ENCODE results near the gene BSN.

The BSN gene

GRCh38 chr3:49701388-49702077 lies 147.3 kb downstream of the BSN start:
- DNase-seq = no peak

GRCh38 chr3:49702672-49703071 lies 148.4 kb downstream of the BSN start:
- no peak for DNase-seq

GRCh38 chr3:49703443-49703927 lies 149.2 kb downstream of the BSN start:
- no peak for DNase-seq

GRCh38 chr3:49703956-49704355 lies 149.7 kb downstream of the BSN start:
- no peak for DNase-seq

GRCh38 chr3:49704629-49705028 lies 150.4 kb downstream of the BSN start:
- no peak for DNase-seq

- no peak for DNase-seq
These were observed 151.2 kb downstream of the BSN start for GRCh38 chr3:49705390-49705960.

- no peak for DNase-seq
These were observed 152.3 kb downstream of the BSN start for GRCh38 chr3:49706456-49707112.

- DNase-seq = no peak
These were observed 152.8 kb downstream of the BSN start for GRCh38 chr3:49707113-49707480.

GRCh38 chr3:49709852-49710251 lies 155.6 kb downstream of the BSN start:
- no peak for DNase-seq

GRCh38 chr3:49711489-49711888 lies 157.2 kb downstream of the BSN start:
- no peak for DNase-seq

- DNase-seq = no peak
These were observed 157.9 kb downstream of the BSN start for GRCh38 chr3:49712166-49712565.

- no peak for DNase-seq
These were observed 158.5 kb downstream of the BSN start for GRCh38 chr3:49712631-49713317.

GRCh38 chr3:49713336-49714105 lies 159.2 kb downstream of the BSN start:
- DNase-seq = no peak

- DNase-seq = no peak
These were observed 160.7 kb downstream of the BSN start for GRCh38 chr3:49714728-49715550.

- no peak for DNase-seq
These were observed 161.4 kb downstream of the BSN start for GRCh38 chr3:49715611-49716121.

GRCh38 chr3:49716169-49716568 lies 161.9 kb downstream of the BSN start:
- no peak for DNase-seq

- no peak for DNase-seq
These were observed 162.5 kb downstream of the BSN start for GRCh38 chr3:49716691-49717210.

GRCh38 chr3:49717211-49717958 lies 163.1 kb downstream of the BSN start:
- DNase-seq = no peak

GRCh38 chr3:49717959-49718857 lies 163.9 kb downstream of the BSN start:
- DNase-seq = no peak

GRCh38 chr3:49718858-49719213 lies 164.6 kb downstream of the BSN start:
- no peak for DNase-seq

Measured in right forelimb (tissue), 1 donor.